GM19452 (cell line): ENCODE measurements around the gene TNRC18.
"Not testable (repeated sequence)": the region's sequence is repeated elsewhere in the genome, so short reads cannot be mapped to it uniquely, and the experiment has no call there.

ENCODE experiments used
- ATAC-seq: cut with Tn5 transposase; IDR thresholded peaks from one replicate; pipeline ENCODE4 v1.9.1; 2021; ENCODE audit not compliant: unreplicated experiment

The TNRC18 gene

DNA sequence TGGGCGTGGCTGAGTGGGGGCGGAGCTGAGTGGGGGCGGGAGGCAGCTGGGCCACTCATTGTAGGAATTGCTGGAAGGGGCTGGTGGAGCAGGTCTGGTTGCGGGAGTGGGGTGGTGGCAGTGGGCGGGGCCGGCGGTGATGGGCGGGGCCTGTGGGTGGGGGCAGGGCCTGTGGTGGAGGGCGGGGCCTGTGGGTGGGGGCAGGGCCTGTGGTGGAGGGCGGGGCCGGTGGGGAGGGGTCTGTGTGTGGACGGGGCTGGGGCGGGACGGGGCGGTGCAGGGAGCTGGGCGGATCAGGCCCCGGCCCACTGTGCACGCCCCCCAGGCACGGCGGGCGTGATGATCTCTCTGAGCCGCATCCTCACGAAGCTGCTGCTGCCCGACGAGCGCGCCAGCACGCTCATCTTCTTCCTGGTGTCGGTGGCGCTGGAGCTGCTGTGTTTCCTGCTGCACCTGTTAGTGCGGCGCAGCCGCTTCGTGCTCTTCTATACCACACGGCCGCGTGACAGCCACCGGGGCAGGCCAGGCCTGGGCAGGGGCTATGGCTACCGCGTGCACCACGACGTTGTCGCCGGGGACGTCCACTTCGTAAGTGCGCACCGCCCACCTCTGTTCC, 126.9 kb downstream of the TNRC18 start:
- ATAC-seq = no peak

DNA sequence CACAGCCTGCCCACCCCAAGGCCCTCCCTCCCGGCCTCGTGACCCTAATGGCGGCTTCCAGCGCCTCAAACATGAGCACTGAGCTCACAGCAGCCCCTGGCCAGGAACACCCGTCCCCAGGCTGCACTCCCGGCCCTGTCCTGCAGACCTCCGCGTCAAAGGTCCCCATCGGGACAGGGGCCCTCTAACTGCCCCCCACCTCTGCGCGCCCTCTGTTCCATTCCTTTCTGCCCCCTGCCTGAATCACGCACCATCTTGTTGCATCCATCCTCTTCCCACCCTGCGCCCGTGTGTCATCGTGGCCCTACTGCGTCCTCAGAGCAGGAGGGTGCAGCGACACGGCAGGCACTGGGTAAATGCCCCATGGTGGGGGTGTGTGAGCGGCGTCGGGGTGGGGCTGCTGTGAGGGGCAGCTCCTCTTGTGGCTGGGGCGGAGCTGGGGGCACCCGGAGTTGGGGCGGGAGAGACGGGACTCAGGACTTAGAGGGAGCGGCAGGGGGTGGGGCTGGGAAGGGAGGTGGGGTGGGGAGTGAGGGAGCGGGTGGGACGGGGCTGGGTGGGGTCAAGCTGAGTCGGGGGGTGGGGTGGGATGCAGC, 127.5 kb downstream of the TNRC18 start:
- no peak for ATAC-seq

DNA sequence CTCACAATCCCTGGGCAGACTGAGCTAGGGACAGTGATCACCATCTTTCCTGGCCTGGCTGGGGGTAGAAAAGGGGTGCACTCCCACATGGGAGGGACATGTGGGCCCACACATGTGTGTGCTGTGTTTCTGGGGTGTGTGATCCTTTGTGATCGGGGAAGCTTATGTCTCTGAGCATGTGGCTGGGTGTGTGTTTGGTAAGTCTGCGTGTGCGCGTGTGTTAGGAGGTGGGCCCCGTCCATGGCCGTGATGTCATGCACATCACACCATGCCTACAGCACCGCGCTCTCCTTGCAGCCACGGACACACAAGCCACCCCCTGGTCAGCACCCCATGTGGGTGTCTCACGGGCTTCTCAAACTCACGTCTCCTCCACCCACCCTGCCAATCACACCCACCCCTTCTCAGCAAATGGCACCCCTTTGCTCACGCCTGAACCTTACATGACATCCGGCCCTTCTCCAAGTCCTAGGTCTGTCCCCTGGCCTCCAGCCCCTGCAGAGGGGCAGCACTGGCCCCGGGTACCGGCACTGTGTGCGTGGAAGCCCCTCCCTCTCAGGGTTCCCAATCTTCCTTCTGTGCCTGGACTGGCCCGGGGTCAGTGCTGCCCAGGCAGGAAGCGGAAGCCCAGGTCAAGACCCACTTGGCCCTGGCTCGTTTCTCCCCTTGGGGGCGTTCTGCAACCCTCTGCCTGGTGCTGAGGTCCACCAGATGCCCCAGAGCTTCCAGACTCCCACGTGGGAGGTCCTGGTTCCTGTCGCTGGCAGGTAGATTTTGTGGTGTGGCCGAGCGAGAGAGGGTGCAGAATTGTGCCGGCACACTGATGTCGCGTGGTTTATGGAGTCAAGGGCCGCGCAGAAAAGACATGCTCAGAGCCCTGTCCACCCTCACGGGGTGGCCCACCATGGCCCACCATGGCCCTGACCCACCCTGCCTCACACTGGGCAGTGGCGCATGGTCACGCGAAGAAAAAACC, 128.3 kb downstream of the TNRC18 start:
- no peak for ATAC-seq

DNA sequence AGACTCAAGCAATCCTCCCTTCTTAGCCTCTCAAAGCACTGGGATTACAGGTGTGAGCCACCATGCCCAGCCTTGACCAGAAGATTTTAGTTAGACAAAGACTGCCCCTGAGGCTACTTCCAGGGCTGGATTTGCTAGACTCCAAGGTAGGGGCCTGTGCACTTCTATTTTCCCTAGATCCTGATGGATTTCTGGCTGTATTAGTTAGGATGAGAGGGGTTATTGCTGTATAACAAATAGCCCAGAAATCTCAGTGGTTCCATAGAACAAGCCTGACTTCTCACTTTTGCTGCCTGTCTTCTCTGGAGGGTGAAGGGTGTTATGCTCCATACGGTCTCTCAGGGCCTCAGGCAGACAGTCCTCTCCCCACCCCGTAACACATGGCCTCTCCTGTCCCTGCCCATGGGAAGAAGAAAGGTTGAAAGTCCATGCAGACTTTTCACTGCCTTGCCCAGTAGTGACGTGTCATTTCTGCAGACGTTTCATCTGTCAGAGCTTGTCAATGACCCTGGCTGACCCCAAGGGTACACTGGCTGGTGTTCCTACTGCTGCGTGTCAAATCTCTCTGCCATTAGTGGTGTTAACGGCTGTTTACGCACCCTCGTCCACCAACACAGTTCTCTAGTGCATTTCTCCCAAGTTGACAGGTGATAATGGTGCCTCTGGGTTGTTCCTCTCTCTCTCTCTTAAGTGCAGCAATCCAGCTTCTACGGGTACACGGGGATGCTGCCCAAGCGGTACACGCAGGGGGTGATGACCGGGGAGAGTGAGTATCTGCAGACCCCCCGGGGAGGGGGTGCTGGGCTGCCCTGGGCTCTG, 129.3 kb downstream of the TNRC18 start:
- ATAC-seq = no peak

DNA sequence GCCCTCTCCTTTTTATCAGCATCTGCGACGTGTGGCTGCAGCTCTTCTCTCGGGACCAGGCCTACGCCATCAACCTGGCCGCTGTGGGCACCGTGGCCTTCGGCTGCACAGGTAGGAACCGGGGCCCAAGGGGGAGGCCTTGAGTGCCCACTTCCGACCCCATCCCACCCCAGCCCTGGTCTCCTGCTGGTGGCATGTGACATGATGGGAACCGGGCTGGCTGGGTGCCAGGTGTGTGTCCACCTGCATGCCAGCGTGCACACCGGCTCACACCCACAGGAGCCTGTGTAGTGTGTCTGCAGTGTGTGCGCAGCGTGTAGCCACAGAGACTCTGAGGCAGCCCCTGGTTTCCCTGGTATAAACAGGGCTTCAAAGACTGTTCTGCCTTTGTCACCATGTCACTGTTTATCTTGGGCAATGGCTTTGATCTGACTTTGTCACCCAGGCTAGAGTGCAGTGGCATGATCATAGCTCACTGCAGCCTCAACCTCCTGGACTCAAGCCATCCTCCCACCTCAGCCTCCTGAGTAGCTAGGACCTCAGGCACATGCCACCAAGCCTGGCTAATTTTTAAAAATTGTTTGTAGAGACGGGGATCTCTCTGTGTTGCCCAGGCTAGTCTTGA, 131.8 kb downstream of the TNRC18 start:
- not testable (repeated sequence) for ATAC-seq

DNA sequence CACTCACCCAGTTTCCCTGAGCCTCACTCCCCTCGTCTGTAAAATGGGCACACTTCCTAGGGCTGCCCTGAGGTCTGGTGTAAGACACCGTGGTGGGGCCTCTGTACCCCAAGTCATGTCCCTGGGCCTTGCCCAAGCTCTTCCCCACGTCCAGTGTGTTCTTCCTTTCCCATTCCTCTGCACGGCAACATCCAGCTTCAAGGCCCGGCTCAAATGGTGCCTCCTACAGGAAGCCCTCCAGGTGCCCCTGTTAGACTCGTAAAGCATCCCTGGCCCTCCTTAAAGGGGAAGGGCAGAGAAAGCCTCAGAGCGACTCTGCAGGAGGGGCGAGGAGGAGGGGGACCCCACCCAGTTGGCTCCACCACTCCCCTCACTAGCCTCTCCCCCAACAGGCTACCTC, 132.3 kb downstream of the TNRC18 start:
- ATAC-seq = no peak

DNA sequence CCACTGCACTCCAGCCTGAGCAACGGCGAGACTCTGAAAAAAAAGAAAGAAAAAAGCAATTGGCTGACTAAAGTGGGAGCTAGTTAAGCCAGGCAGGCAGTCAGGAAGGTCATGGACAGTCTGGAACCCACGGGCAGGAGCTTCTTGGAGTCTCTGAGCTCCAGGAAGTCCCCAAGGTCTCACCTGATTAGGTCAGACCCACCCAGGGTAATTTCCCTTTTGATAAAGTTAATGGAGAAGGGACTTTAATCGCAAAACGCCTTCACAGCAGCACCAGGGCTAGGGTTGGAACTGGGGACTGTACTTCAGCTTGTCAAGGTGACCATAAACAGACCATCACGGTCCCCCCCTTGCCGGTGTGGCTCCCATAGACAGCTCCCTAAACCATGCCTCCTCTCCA, 134.3 kb downstream of the TNRC18 start:
- ATAC-seq = no peak

DNA sequence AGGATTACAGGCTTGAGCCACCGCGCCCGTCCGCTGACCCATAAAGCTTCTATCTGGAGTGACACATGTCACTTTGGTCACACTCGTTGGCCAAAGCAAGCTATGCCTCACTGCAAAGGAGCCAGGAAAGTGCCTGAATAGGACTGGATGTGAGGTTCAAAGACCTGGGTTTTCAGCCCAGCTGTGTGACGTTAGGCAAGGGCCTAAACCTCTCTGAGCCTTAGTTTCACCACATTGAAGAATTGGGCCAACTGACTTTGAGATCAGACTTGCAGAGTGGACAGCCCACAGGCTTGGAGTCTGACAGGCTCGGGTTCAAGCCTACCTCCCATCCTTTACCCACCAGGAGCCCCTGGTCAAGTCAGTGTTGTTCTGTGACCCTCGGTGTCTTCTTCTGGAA, 135.1 kb downstream of the TNRC18 start:
- not testable (repeated sequence) for ATAC-seq

DNA sequence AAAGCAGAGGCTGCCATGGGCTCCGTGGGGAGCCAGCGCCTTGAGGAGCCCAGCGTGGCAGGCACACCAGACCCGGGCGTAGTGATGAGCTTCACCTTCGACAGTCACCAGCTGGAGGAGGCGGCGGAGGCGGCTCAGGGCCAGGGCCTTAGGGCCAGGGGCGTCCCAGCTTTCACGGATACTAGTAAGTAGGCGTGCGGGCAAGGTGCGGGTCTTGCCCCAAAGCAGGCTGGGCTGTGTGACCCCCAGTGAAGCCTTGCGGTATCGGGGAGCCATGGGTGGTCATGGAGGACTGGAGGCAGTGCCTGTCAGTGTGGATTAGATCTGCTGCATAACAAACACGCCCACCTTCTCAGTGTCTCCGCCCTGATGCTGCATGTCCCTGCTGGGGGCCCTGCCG, 135.8 kb downstream of the TNRC18 start:
- no peak for ATAC-seq

DNA sequence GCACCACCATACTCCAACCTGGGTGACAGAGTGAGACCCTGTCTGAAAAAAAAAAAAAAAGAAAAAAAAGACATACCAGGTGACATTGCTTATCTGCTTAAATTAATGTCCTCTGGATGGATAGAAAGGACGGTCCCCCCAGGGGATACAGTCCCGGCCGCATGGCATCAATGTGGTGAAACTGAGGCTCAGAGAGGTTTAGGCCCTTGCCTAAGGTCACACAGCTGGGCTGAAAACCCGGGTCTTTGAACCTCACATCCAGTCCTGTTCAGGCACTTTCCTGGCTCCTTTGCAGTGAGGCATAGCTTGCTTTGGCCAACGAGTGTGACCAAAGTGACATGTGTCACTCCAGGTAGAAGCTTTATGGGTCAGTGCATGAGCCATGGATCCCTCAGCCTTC, 136.3 kb downstream of the TNRC18 start:
- ATAC-seq = not testable (repeated sequence)

DNA sequence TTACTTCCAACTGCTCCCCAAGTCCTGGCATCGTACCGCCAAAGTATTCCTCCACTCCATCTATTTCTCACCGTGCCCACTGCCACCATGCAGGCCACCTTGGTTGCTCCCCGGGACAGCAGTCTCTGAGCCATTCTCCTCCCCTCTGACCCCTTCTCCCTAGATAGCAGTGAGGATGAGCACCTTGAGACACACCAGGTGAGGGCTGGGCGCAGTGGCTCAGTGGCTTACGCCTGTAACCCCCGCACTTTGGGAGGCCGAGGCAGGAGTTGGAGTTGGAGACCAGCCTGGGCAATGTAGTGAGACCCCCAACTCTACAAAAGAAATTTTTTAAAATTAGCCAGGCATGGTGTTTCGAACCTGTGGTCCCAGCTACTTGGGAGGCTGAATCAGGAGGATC, 136.7 kb downstream of the TNRC18 start:
- no peak for ATAC-seq

DNA sequence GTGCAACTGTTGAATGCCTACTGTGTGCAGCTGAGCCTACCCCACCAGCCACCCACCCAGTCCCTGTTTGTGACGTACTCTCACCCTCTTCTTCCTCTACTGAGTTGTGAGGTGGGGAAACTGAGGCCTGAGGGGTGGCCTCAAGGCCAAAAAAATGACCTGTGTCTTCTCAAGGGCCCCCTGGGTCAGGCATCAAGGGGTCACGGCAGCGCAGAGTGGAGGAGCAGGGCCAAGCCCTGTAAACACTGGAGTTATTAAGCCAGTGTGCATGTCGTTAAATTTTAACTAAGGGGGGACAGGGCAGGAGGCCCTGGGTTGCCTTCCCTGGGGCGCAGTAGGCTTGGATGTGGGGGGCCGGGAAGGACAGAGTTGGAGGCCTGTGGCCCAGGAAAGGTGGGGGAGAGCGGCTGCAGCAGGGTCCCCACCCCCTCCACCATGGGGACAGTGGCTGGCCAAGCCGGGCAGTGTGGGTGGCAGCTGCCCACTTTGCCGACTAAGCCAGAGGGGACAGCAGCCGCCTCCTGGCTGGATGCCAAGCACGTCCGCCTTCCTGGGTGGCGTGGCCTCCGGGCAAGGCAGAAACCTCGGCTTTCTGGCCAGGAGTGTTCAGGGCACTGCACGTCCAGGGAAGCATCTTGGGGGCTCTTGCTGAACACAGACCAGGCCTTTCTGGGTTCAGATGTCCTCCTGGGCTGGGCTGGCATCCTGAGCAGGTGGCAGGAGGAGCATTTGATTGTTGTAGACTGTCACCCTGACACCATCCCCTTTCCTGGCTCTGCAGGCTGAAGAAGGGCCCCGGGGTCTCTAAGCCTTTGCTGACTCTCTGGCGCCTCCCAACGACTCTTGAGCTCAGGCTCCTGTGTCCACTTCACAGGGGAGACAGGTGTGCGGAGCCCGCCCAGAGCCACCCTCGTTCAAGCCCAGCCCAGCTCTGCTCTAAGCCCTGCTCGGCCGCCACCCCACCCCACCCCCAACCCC, 139.0 kb downstream of the TNRC18 start:
- no peak for ATAC-seq

DNA sequence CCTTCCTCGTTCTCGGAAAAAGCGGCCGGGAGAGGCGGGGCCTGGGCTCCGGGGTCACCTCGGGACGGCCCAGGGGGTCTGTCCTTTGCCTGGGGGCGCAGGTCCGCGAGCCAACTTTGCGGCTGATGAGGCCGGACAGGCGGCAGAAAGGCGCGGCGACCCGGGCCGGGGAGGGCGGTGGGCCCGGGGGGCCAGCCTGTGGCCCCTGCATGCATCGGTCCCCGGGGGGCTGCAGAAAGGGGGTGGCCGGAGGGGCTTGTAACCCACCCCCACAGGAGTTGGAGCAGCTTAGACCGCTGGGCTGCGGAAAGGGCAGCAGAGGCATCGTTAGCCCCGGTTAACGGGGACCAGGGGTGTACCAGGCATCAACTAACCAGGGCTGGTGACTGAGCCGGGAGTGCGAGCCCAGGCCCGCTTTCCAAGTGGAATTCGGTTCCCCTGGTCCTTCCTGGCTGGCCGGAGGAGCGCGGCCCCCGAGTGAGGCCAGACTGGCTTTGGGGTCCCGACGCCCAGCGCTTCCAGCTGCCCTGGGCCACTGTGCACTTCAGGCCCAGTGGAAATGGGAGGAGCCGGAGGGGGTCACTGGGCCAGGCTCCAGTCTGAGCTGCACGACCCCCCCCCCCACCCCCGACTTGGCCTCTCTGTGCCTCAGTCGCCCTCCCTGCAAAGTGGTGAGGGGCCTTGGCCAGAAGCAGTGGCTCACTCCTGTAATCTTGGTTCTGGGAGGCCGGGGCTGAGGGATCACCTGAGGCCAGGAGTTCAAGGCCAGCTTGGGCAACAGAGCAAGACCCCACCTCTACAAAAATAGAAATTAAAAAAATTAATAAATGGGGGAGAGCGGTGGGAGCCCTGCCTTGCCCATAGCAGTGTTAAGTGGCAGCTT, 140.0 kb downstream of the TNRC18 start:
- ATAC-seq = no peak

DNA sequence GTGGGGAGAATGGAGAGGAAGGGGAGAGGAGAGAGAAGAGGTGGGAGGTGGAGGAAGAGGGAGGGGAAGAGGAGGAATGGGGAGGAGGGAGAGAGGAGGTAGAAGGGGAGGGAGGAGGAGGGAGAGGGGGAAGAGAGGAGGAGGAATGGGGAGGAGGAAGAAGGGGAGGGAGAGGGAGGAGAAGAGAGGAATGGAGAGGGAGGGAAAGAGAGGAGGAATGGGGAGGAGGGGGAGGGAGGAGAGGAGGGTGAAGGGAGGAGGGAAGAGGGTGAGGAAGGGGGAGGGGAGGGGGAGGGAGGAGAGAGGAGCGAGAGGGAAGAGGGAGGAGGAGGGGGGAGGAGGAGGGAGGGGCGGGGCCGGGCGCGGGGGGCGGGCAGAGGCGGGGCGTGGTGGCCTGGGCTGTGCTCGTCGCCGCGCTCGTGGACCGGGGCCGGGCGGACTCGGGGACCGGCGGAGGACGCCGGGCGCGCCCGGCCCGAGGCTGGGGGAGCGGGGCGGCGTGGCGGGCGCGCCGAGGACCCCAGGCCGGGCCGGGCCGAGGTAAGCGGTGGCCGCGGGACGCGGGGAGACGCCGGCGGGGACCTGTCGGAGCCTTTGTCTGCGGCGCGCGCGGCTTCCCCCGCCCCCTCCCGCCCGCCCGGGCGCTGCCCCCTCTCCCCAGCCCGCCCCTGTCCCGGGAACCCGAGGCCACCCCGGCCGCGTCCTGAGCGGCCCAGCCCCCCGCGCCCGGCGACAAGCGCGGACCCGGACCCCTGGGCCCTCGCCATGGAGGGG, 140.9 kb downstream of the TNRC18 start, which contains the start of gene SLC29A4:
TSS of gene SLC29A4 (plus strand) at position 401 of the 774 bp plus-strand sequence. CDS start 4,874 bp downstream, outside the sequence.
- ATAC-seq = no peak

DNA sequence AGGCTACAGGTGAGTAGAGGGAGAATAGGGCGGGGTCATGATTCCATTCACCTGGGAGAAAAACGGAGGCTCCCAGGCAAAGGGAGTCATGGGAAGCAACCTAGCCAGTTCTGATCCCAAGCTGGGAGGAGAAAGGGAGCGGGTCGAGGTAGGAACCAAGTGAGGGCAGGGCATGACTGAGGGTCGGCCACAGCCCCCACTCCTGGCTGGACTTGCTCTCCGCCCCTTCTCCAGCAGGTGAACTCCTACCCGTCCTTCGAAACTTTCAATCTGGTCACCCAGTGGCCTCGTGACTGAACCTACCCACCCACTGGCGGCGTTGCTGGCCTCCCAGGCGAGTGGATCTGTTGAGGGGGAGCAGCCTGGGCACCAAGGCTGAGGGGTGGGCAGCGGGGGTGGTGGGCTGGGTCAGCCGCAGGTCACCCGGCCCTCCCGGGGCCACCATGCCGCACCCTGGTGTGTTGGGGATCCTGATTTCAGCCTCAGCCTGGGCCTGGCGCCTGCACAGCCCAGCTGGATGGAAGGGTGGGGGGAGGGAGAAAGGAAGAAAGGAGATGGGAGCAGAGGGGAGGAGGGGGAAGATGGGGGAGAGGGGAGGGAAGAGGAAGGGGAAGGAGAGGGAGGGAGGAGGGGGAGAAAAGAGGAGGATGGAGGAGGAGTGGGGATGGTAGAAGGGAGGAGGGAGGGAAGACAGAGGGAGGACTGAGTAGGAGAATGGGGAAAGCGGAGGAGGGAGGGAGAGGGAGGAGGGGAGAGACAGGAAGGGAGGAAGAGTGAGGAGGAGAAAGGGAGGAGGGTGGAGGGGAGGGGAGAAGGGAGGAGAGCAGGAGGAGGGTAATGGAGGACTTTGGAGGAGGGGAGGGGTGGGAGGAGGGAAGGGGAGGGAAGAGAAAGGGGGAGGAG, 141.8 kb downstream of the TNRC18 start:
- not testable (repeated sequence) for ATAC-seq

DNA sequence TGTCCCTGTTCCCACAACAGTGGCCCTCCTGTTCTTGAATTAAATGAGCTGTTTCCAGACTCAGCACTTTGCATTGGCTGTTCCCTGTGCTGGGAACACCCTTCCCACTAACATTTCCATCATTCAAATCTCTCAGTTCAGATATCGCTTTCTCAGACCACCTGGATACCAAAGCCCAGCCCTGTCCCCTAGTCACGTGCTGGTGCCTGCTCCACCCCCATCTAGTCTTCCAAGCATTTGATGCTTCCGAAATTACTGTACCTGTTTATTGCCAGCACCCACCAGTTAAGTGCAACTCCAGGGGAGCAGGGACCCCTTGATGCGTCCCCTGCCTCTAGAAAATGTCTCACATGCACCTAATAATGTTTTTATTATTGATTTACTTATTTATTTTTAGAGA, 143.9 kb downstream of the TNRC18 start:
- no peak for ATAC-seq

DNA sequence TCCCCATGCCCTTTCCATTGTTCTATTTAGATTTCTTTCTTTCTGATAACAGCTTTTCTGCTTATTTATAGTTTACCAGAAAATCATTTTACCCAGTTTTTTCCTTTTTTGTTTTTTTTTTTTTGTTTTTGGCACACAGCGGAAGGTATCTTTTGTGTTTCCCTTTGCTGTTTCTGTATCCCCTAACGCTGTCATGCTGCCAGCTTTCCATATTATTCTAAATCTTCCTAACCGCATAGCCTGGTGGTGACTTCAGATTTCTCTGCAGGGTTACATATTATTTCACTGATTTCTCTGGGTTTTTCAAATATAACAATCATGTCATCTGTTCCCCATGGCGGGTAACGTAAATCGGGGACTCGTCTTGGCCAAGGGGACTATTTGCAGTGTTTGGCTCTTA, 144.9 kb downstream of the TNRC18 start:
- ATAC-seq = no peak
